IMR-90 (cell line): ENCODE results near the gene EXOC6B.

Experiments used
- CEBPB ChIP-seq: IDR thresholded peaks from 2 replicates; pipeline ENCODE4 v1.6.1; 2012; ENCODE audit warnings: low read depth, low read length, improper control_type of control experiment
- CTCF ChIP-seq: conservative IDR thresholded peaks from 2 replicates; pipeline ENCODE4 v1.5.1; 2012; ENCODE audit warnings: mild to moderate bottlenecking, low read depth, low read length, improper control_type of control experiment
- POLR2A ChIP-seq: IDR thresholded peaks from 2 replicates; pipeline ENCODE4 v1.6.1; 2012; ENCODE audit warnings: mild to moderate bottlenecking, low read depth, low read length
- SMC3 ChIP-seq: fragments of 150-350 bp; IDR thresholded peaks from 2 replicates; pipeline ENCODE4 v1.6.1; 2016; ENCODE audit warnings: low read depth, mild to moderate bottlenecking, antibody characterized with exemption, low read length, moderate library complexity

GRCh38 chr2:72212486-72212855, 613.4 kb downstream of the EXOC6B start:
- TF ChIP-seq CTCF (no peak), POLR2A (no peak), SMC3 (no peak), CEBPB (no peak)
